Neural crest cell (in vitro differentiated cells): Measurements from ENCODE around the gene HHATL. TPM values are rescaled to one million over a fixed set of nuclear protein-coding genes. Genes with fewer than 3 reads are reported as not detected.
A peak's percentile ranks its signal among the peaks of the same experiment; 100 is the strongest.

ENCODE experiments used
- DNase-seq: peaks from one replicate; pipeline ENCODE4 v3.0.0; 2021; ENCODE audit warnings: low read depth, mixed read lengths, low spot score
- H3K27ac Mint-ChIP-seq: one replicate; pipeline ENCODE4 v1.8.0; 2021; ENCODE audit warnings: mild to moderate bottlenecking, mixed read lengths; ENCODE audit not compliant: unreplicated experiment
- H3K27me3 Mint-ChIP-seq: 2 replicates; pipeline ENCODE4 v1.8.0; 2021; ENCODE audit warnings: low read depth, mild to moderate bottlenecking, mixed read lengths
- H3K36me3 Mint-ChIP-seq: 2 replicates; pipeline ENCODE4 v1.8.0; 2021; ENCODE audit warnings: low read depth, mild to moderate bottlenecking, mixed read lengths
- H3K4me1 Mint-ChIP-seq: 2 replicates; pipeline ENCODE4 v1.8.0; 2021; ENCODE audit warnings: mixed read lengths
- H3K4me3 Mint-ChIP-seq: one replicate; pipeline ENCODE4 v1.8.0; 2021; ENCODE audit warnings: mild to moderate bottlenecking, mixed read lengths
- H3K9me3 Mint-ChIP-seq: 2 replicates; pipeline ENCODE4 v1.8.0; 2021; ENCODE audit warnings: mixed read lengths
- total RNA-seq: library from RNA; stranded (reverse); gene quantifications from 2 replicates; pipeline ENCODE4 v1.2.1, GENCODE V29; 2021
- TF ChIP-seq, protein P1 (sequence below): fragments of 200-600 bp; sonication (generic); conservative IDR thresholded peaks from 2 replicates; pipeline ENCODE4 v1.5.0; 2021; ENCODE audit warnings: antibody characterized with exemption, mild to moderate bottlenecking

HHATL gene
- total RNA-seq, 1 donor from 2014 or later = not detected

GRCh38 chr3:42742688-42743087, 40.1 kb upstream of the HHATL start:
- no peak overlapping the region for H3K27ac Mint-ChIP-seq
- DNase-seq = no peak
- TF ChIP-seq, protein P1, sequence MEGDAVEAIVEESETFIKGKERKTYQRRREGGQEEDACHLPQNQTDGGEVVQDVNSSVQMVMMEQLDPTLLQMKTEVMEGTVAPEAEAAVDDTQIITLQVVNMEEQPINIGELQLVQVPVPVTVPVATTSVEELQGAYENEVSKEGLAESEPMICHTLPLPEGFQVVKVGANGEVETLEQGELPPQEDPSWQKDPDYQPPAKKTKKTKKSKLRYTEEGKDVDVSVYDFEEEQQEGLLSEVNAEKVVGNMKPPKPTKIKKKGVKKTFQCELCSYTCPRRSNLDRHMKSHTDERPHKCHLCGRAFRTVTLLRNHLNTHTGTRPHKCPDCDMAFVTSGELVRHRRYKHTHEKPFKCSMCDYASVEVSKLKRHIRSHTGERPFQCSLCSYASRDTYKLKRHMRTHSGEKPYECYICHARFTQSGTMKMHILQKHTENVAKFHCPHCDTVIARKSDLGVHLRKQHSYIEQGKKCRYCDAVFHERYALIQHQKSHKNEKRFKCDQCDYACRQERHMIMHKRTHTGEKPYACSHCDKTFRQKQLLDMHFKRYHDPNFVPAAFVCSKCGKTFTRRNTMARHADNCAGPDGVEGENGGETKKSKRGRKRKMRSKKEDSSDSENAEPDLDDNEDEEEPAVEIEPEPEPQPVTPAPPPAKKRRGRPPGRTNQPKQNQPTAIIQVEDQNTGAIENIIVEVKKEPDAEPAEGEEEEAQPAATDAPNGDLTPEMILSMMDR = no peak
- H3K4me1 Mint-ChIP-seq = no peaks in the 10 kb centered on the region
- no peaks in the 10 kb centered on the region for H3K36me3 Mint-ChIP-seq
- H3K9me3 Mint-ChIP-seq = no peaks in the 10 kb centered on the region
- no peaks in the 10 kb centered on the region for H3K27me3 Mint-ChIP-seq
- no peak overlapping the region for H3K4me3 Mint-ChIP-seq

DNA sequence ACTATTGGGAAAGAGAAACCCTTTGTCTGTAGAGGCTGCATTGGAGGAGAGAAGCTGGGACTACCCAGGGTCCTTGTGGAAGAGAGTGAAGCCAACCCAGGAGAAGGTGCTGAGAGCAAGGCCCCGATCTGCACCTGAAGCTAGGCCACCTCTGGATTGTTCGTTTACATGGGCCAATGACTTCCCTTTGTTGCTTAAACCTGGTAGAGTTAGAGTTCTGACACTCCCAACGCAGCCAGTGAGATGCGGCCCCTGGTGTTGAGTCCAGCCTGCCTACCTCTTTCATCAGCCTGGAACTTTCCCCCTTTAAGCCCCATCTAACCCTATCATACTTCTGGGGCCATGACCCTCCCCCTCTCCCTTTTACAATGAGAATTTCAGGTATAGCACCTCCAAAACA, 39.7 kb upstream of the HHATL start:
- no peak overlapping the region for H3K27ac Mint-ChIP-seq
- H3K4me3 Mint-ChIP-seq = no peak overlapping the region
- no peaks in the 10 kb centered on the region for H3K27me3 Mint-ChIP-seq
- no peaks in the 10 kb centered on the region for H3K9me3 Mint-ChIP-seq
- DNase-seq = no peak
- no peaks in the 10 kb centered on the region for H3K36me3 Mint-ChIP-seq
- H3K4me1 Mint-ChIP-seq = no peaks in the 10 kb centered on the region
- TF ChIP-seq, protein P1 = no peak

DNA sequence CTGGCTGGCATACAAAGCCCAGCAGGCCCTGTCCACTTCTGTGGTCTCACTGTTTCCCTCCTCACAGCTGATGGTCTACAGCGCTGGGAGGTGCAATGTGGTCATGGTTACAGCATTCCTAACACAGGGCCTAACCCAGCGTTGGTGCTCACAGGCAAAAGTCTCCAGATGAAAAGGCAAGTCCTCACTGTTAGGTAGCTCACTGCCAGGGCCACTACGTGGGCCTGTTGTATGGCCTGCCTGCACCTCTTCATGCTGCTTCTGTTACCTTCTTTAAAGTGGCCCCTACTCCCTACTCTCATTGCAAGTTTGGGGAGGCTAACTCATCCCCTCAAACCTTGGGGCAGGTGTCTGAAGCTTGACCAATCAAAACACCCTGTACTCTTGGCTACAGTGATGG, 39.2 kb upstream of the HHATL start:
- Mint-ChIP-seq H3K27ac (no peak overlapping the region), H3K9me3 (no peaks in the 10 kb centered on the region), H3K4me3 (no peak overlapping the region), H3K27me3 (no peaks in the 10 kb centered on the region), H3K36me3 (no peaks in the 10 kb centered on the region), H3K4me1 (no peaks in the 10 kb centered on the region)
- TF ChIP-seq, protein P1 = no peak
- no peak for DNase-seq

DNA sequence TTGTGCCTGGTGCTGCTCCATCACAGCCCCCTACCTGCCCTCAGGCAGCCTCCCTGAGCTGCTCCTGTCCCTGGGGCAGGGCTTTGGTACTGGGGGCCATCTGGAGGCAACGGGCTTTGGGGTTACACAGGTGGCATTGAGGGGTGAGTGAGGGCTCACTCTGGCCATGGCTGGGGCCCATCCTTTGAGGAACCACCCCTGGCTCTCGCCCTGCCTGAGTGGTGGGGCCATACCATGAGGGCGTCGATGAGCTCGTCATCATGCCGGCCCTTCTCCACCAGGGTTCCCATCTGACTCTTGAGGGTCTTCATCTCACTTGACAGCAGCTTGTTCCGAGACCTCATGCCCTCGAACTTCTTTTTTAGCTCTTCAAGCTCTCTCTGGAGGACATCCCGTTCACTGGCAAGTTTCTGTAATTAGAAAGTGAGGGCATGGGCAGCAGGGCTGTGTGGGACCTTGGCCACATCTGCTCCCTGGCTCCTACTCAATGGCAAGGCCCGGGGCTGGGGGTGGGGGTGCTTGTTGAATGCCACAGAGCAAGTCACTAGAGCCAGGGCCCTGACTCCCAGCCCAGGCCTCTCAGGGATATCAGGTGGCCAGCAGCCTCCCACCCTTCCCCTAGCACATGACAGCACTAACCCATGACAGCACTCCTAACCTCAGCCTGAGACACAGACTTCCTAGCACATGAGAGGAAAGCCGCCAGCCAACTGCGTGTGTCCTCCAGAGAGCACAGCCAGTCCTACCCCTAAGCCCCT, 37.0 kb upstream of the HHATL start:
- H3K27ac Mint-ChIP-seq = peak overlapping the region; percentile 92
- no peaks in the 10 kb centered on the region for H3K27me3 Mint-ChIP-seq
- no peaks in the 10 kb centered on the region for H3K9me3 Mint-ChIP-seq
- peaks cover 4% of the 10 kb centered on the region for H3K4me1 Mint-ChIP-seq
- TF ChIP-seq, protein P1 = no peak
- H3K36me3 Mint-ChIP-seq = no peaks in the 10 kb centered on the region
- DNase-seq = no peak
- no peak overlapping the region for H3K4me3 Mint-ChIP-seq

DNA sequence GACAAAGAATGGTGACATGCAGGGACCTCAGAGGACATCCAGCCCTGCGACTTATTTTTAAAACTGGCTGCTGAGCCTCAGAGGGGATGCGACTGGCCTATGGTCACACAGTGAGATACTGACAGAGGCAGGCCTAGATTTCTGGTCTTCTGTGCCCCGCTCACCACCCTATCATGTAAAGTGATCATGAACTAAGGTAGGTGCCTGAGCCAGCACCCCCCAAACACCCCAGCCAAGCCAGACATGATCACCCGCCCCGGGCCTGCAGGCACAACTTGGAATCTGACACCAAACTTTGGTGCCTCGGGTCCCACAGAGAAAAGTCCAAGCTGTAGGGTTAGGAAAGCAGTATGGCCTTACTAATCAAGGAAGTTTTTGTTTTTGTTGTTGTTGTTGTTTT, 33.9 kb upstream of the HHATL start:
- Mint-ChIP-seq H3K9me3 (no peaks in the 10 kb centered on the region), H3K4me3 (no peak overlapping the region), H3K27me3 (no peaks in the 10 kb centered on the region), H3K4me1 (peaks cover 32% of the 10 kb centered on the region), H3K36me3 (no peaks in the 10 kb centered on the region), H3K27ac (no peak overlapping the region)
- no peak for DNase-seq
- TF ChIP-seq, protein P1 = no peak
